Osteoblast (primary cell): ENCODE data around the gene ADARB1. TPM values are rescaled to one million over a fixed set of nuclear protein-coding genes. Genes with fewer than 3 reads are reported as not detected.

Experiments used
- DNase-seq: peaks from one replicate; pipeline ENCODE4 v3.0.0; 2011; ENCODE audit warnings: low spot score, mixed read lengths; ENCODE audit not compliant: insufficient read length; ENCODE audit errors: missing footprints
- H2AFZ ChIP-seq: 2 replicates; pipeline ENCODE4 v1.6.0; 2011; ENCODE audit warnings: mild to moderate bottlenecking, low read length
- H3K27ac ChIP-seq: 2 replicates; pipeline ENCODE4 v1.5.1; 2011; ENCODE audit warnings: mild to moderate bottlenecking, low read depth, low read length, moderate library complexity
- H3K27me3 ChIP-seq: 2 replicates; pipeline ENCODE4 v1.6.0; 2012; ENCODE audit warnings: mild to moderate bottlenecking, control low read depth, inconsistent platforms, low read length, moderate library complexity; ENCODE audit not compliant: insufficient read depth
- H3K36me3 ChIP-seq: 2 replicates; pipeline ENCODE4 v1.5.1; 2011; ENCODE audit warnings: mild to moderate bottlenecking, low read length, control low read depth, moderate library complexity; ENCODE audit not compliant: insufficient read depth
- H3K4me1 ChIP-seq: 2 replicates; pipeline ENCODE4 v1.5.1; 2011; ENCODE audit warnings: mild to moderate bottlenecking, low read length, control low read depth, moderate library complexity; ENCODE audit not compliant: insufficient read depth
- H3K4me2 ChIP-seq: 2 replicates; pipeline ENCODE4 v1.6.0; 2011; ENCODE audit warnings: mild to moderate bottlenecking, low read length; ENCODE audit not compliant: insufficient read depth
- H3K4me3 ChIP-seq: fragments of 200-600 bp; sonication (generic); 3 replicates; pipeline ENCODE4 v1.5.1; 2012; ENCODE audit warnings: mild to moderate bottlenecking, low read length, inconsistent platforms; ENCODE audit not compliant: insufficient read depth
- H3K79me2 ChIP-seq: 2 replicates; pipeline ENCODE4 v1.6.0; 2012; ENCODE audit warnings: mild to moderate bottlenecking, low read length, control low read depth, inconsistent platforms; ENCODE audit not compliant: insufficient read depth
- H3K9me3 ChIP-seq: 2 replicates; pipeline ENCODE4 v1.5.1; 2011; ENCODE audit warnings: low read depth, low read length, control low read depth
- H4K20me1 ChIP-seq: 2 replicates; pipeline ENCODE4 v1.6.0; 2012; ENCODE audit warnings: mild to moderate bottlenecking, low read length, control low read depth; ENCODE audit not compliant: insufficient read depth
- total RNA-seq: library from RNA; depleted of rRNA; stranded (reverse); fragments of >200 nt; gene quantifications from 2 replicates; pipeline ENCODE4 v1.2.3, GENCODE V29; 2012
- TF ChIP-seq, protein P1 (sequence below): IDR thresholded peaks from 2 replicates; pipeline ENCODE4 v1.5.1; 2011; ENCODE audit warnings: mild to moderate bottlenecking, low read depth, low read length, moderate library complexity; ENCODE audit errors: extremely low read depth

Gene ADARB1
- total RNA-seq, 1 donor: 19.5 TPM

DNA sequence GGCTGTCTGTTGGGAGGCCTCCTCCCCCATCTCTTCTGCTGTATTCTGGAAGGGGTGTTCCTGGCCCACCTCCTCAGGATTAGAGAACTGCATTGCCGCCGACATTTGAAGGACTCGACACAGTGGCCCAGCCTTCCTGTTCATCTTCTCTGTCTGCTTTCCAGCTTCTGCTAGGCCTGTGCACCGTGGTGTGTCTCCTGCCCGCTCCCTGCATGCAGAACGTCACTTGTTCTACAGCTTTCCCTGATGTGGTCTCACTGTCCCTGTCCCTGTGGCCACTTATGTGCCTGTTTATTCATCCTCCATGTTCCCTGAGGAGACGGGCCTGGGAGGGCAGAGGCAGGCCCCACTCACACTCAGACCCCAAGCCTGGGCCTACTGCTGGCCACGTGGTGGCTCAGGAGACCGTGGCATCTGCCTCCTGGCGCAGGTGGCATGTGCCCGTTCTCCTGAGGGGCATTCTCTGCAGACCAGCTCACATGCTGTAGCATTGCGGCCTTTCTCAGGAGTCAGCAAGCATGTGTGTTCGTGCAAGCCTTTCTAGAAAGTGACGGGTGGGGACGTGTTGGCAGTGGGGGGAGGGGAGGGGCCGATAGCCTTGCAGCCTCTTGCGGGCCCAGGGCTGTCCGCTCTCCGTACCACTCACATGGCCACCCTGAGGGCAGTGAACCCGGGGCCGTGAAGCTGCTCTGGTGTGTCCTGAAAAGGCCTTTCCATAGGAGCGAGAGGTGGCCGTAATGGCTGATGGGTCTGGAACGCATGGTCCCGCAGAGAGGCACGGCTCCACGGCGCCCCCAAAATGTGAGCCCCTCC is 177.5 kb downstream of the ADARB1 start:
- H3K79me2 ChIP-seq: no peaks in the 10 kb centered on the region
- H3K36me3 ChIP-seq: no peaks in the 10 kb centered on the region
- H3K9me3 ChIP-seq: no peaks in the 10 kb centered on the region
- TF ChIP-seq, protein P1, sequence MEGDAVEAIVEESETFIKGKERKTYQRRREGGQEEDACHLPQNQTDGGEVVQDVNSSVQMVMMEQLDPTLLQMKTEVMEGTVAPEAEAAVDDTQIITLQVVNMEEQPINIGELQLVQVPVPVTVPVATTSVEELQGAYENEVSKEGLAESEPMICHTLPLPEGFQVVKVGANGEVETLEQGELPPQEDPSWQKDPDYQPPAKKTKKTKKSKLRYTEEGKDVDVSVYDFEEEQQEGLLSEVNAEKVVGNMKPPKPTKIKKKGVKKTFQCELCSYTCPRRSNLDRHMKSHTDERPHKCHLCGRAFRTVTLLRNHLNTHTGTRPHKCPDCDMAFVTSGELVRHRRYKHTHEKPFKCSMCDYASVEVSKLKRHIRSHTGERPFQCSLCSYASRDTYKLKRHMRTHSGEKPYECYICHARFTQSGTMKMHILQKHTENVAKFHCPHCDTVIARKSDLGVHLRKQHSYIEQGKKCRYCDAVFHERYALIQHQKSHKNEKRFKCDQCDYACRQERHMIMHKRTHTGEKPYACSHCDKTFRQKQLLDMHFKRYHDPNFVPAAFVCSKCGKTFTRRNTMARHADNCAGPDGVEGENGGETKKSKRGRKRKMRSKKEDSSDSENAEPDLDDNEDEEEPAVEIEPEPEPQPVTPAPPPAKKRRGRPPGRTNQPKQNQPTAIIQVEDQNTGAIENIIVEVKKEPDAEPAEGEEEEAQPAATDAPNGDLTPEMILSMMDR: no peak
- H3K27me3 ChIP-seq: peaks cover 23% of the 10 kb centered on the region
- peaks cover 15% of the 10 kb centered on the region for H3K4me1 ChIP-seq
- H3K4me2 ChIP-seq: no peak overlapping the region
- peak; percentile 57 for DNase-seq
- no peak overlapping the region for H2AFZ ChIP-seq
- H3K4me3 ChIP-seq: no peak overlapping the region
- no peak overlapping the region for H3K27ac ChIP-seq
- no peaks in the 10 kb centered on the region for H4K20me1 ChIP-seq

DNA sequence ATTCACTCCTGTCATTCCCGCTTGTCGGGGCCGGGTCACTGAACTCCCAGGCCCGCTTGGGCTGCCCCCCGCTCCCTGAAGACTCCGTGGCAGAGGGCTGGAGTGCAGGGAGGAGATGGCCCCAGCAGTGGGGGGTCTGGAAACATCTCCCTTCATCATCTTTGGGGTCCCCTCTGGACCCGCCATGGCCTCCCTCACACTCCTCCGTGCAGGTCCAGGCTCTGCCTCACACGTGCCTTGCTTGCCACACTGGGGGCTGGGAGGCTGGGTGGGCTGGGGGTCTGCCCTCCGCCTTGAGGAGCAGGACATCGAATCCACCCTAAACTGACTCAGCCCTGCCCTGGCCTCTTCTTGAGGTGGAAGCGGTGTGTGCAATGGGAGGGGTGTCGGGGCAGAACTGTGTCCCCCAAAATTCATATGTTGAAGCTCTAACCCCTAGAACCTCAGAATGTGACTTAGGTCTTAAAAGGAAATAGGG is 178.1 kb downstream of the ADARB1 start:
- Histone ChIP-seq H3K9me3 (no peaks in the 10 kb centered on the region), H3K4me3 (no peak overlapping the region), H3K27ac (no peak overlapping the region), H3K4me2 (no peak overlapping the region), H3K36me3 (no peaks in the 10 kb centered on the region), H2AFZ (no peak overlapping the region), H3K4me1 (peaks cover 15% of the 10 kb centered on the region), H3K27me3 (peaks cover 22% of the 10 kb centered on the region), H4K20me1 (no peaks in the 10 kb centered on the region), H3K79me2 (no peaks in the 10 kb centered on the region)
- TF ChIP-seq, protein P1: no peak
- peak; percentile 61 for DNase-seq

DNA sequence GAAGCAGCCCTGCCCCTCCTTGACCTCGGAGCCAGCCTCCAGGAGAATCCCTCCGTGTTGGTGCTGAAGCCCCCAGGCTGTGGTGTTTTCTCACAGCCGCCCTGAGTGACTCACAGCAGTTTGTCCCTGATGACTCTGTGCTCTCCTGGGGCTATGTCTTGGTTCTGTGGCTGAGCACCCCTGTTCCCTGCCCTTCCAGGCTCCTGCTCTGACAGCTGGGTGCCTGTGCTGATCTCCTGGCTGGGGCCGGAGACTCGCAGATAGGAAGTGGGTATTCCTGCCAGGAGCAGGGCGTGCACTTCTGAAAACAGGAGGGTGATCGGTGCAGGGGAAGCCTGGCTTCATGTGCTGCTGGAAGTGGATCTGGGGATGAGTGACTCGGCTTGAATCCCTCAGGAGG is 178.8 kb downstream of the ADARB1 start:
- Histone ChIP-seq H2AFZ (no peak overlapping the region), H3K4me1 (peaks cover 15% of the 10 kb centered on the region), H3K9me3 (no peaks in the 10 kb centered on the region), H3K4me3 (no peak overlapping the region), H3K79me2 (no peaks in the 10 kb centered on the region), H4K20me1 (no peaks in the 10 kb centered on the region), H3K36me3 (no peaks in the 10 kb centered on the region), H3K4me2 (no peak overlapping the region), H3K27me3 (peaks cover 23% of the 10 kb centered on the region), H3K27ac (no peak overlapping the region)
- TF ChIP-seq, protein P1: no peak
- peak; percentile 92 for DNase-seq

DNA sequence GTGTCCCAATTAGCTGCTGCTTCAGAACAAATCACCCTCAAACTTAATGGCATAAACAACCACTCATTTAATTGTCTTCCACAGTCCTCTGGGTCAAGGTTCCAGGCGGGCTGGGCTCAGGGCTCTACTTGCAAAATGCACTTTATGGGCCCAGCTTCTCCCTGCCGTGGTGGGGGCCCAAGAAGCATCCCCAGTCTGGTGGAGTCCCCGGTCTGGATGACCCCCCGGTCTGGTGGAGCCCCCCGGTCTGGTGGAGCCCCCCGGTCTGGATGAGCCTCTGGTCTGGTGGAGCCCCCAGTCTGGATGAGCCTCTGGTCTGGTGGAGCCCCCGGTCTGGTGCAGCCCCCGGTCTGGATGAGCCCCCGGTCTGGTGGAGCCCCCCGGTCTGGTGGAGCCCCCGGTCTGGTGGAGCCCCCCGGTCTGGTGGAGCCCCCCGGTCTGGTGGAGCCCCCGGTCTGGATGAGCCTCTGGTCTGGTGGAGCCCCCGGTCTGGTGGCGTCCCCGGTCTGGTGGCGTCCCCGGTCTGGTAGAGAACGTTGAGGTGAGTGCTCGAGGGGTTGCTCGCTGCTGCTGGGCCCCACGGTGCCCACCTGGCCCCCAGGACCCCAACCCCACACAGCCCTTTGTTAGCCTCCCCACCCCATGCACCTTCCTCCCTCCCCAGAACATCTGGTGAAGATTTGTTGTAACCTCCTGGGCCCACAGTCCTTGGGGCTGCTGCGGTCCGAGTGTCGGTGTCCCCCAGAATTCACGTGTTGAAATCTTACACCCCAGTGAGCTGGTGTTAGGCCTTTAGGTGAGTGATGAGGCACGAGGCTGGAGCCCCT is 179.5 kb downstream of the ADARB1 start:
- Histone ChIP-seq H3K4me2 (no peak overlapping the region), H4K20me1 (no peaks in the 10 kb centered on the region), H3K27ac (no peak overlapping the region), H3K36me3 (no peaks in the 10 kb centered on the region), H3K4me1 (peaks cover 9% of the 10 kb centered on the region), H2AFZ (no peak overlapping the region), H3K27me3 (peaks cover 24% of the 10 kb centered on the region), H3K4me3 (no peak overlapping the region), H3K79me2 (no peaks in the 10 kb centered on the region), H3K9me3 (no peaks in the 10 kb centered on the region)
- TF ChIP-seq, protein P1: no peak
- peak; percentile 56 for DNase-seq
